Umbilical cord (tissue), 1 donor: ENCODE data around the gene RETNLB. TPM values are rescaled to one million over a fixed set of nuclear protein-coding genes. Genes with fewer than 3 reads are reported as not detected.

Experiments
- total RNA-seq: library from RNA; depleted of rRNA; stranded (reverse); fragments of >200 nt; gene quantifications from one replicate; pipeline ENCODE4 v1.2.3, GENCODE V29; 2014; ENCODE audit warnings: low replicate concordance; ENCODE audit not compliant: insufficient read depth

RETNLB gene
- total RNA-seq, 1 donor from 2014 or later, result not detected

Other genes with a start within 250 kb of the RETNLB start
- gene MYH15, start 246.8 kb downstream of the RETNLB start, total RNA-seq, result 0.48 TPM
- gene CIP2A, start 168.0 kb downstream of the RETNLB start, total RNA-seq, result 11.6 TPM
- 8.4 TPM for gene DZIP3, start 167.7 kb downstream of the RETNLB start, total RNA-seq
- 1.9 TPM for gene TRAT1, start 65.4 kb upstream of the RETNLB start, total RNA-seq
- gene GUCA1C, start 196.5 kb upstream of the RETNLB start, total RNA-seq, result not detected